Subcutaneous adipose tissue (tissue), 4 donors: ENCODE measurements around the gene CALHM3. TPM values are rescaled to one million over a fixed set of nuclear protein-coding genes. Genes with fewer than 3 reads are reported as not detected.

Experiments
- total RNA-seq, 4 donors: library from RNA; depleted of rRNA; stranded (reverse); fragments of >200 nt; gene quantifications; one replicate each; pipeline ENCODE4 v1.1.0, GENCODE V29; 2016
- TF ChIP-seq, protein P1 (sequence below): fragments of 450-650 bp; IDR thresholded peaks from one replicate; pipeline ENCODE4 v1.5.1; 2016; ENCODE audit warnings: low read depth, mild to moderate bottlenecking, control low read depth, antibody characterized with exemption, moderate library complexity

The CALHM3 gene
- total RNA-seq, 4 donors from 2014 or later = not detected

GRCh38 chr10:103490986-103491314, 11.9 kb upstream of the CALHM3 start:
- TF ChIP-seq, protein P1, sequence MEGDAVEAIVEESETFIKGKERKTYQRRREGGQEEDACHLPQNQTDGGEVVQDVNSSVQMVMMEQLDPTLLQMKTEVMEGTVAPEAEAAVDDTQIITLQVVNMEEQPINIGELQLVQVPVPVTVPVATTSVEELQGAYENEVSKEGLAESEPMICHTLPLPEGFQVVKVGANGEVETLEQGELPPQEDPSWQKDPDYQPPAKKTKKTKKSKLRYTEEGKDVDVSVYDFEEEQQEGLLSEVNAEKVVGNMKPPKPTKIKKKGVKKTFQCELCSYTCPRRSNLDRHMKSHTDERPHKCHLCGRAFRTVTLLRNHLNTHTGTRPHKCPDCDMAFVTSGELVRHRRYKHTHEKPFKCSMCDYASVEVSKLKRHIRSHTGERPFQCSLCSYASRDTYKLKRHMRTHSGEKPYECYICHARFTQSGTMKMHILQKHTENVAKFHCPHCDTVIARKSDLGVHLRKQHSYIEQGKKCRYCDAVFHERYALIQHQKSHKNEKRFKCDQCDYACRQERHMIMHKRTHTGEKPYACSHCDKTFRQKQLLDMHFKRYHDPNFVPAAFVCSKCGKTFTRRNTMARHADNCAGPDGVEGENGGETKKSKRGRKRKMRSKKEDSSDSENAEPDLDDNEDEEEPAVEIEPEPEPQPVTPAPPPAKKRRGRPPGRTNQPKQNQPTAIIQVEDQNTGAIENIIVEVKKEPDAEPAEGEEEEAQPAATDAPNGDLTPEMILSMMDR = no peak

GRCh38 chr10:103487410-103487708, 8.3 kb upstream of the CALHM3 start:
- TF ChIP-seq, protein P1 = no peak

DNA sequence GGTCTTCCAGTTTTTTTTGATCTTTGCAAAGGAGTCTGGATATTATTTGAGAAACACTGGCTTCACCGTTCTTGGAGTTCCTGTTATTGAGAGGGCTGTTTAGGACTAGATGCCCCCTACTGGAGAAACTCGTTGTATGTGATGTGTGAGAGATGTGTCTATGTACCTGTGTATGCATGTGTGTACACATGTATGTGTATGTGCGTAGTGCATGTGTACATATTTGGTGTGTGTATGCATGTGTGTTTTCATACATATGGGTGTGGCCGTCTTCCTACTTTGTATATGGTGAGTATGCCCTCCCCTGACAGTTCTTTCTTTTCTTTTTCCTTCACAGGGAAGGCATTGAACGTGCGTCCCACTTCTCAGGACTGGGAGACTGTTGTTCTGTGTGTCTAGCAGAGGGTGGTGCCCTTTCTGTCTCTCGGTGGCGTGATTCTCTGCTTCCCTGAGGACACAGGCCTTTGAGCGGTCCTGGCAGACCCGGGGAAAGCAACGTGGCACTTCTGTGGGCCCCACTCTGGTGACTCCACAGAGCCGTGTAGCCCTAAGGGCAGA, 3.0 kb upstream of the CALHM3 start:
- TF ChIP-seq, protein P1 = no peak

DNA sequence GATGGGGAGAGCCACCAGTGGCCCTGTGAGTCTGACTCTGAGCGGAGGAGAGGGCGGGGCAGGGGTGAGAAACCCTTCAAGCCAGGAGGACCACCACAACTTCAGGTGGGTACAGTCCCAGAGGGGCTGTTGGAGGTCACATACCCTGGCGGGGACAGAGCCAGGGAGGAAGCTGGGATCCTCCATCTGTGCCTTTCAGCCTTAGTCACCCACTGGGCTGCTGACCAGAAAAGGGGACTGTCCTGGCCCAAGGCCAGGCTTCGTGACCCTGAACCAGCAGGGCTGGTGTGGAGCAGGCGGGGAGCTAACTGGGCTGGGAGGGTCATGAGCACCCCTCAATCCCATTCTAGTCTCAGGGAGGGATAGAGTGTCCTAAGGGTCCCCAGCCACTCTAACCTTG, 1.5 kb upstream of the CALHM3 start:
- TF ChIP-seq, protein P1 = no peak

GRCh38 chr10:103478671-103479070, 369 bp downstream of the CALHM3 start:
- TF ChIP-seq, protein P1 = no peak

DNA sequence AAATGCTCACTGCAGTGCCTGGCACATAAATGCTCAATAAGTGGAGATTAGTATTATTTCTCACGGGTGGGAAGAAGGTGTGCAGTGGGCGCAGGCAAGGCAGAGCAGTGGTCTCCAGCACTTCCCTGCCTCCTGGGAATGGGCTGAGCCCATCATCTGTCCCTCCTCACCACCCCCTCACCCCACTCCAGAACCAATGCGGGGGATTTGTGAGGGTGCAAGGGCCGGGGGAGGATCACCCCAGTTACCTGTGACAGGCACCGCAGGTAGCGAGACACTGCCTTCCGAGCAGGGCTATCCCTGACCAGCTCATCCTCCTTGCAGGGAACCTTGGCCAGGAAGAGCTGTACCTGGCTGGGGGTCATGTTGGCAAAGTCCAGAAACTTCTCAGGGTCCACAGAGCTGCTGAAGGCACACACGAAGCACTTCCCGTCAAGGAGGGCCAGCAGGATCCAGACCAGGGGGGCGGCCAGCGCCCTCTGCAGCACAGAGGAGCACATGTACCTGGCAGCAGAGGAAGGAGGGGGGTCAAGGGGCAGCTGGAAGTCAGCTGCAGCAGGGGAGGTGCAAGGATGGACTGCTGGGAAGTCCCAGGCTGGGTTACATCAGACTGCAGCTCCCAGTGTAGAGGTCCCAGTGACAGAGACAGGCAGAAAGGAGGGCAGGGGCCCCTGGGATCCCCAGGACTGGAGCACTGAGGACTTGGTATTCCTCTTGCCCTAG, 2.8 kb downstream of the CALHM3 start:
- TF ChIP-seq, protein P1 = no peak

DNA sequence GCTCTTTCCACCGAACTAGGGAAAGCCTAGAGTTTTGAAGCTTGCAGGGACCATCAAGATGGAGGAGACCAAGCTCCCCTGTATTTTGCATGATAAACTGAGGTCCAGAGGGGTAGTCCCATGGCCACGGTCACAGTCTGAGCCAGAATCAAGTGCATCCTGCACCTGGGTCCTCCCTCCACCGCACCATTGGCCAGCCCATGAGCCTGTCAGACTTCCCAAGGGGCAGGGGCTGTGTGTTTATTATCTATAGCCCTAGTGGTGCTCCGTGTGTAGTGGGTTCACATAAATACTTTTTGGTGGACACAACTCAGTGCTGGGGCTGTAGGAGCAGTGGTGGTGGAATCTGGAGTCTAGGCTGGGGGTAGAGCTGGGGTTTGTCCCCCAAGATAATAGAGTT, 3.6 kb downstream of the CALHM3 start:
- TF ChIP-seq, protein P1 = no peak
